Measurements from ENCODE around the gene CDH18.

Gene CDH18

GRCh38 chr5:19564036-19564435, 424.0 kb downstream of the CDH18 start:
- peak; percentile 19 to 39 for DNase-seq

- DNase-seq = no peak
These were observed 432.1 kb downstream of the CDH18 start for GRCh38 chr5:19555876-19556275.

GRCh38 chr5:19555436-19555835, 432.6 kb downstream of the CDH18 start:
- no peak for DNase-seq

GRCh38 chr5:19554524-19554923, 433.5 kb downstream of the CDH18 start:
- no peak for DNase-seq

DNA sequence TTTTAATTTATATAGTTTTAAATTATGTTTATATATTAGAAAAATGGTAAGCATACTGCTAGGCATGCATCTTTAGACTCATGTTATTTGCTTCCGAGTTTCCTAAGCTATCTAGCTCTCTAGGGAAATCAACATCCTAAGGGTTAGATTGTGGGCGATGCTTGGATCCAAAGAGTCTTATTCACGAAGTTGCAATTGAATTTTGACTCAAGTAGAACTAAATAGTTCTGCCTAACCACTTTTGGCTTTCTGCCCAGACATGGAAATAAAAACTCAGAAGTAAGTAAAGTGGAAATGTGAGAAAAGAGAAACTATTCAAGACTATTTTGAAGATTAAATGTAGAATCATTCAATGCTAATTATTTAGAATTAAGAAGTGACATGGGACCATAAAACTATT, 440.4 kb downstream of the CDH18 start:
- DNase-seq = no peak

- no peak for DNase-seq
These were observed 441.5 kb downstream of the CDH18 start for GRCh38 chr5:19546521-19546920.

DNA sequence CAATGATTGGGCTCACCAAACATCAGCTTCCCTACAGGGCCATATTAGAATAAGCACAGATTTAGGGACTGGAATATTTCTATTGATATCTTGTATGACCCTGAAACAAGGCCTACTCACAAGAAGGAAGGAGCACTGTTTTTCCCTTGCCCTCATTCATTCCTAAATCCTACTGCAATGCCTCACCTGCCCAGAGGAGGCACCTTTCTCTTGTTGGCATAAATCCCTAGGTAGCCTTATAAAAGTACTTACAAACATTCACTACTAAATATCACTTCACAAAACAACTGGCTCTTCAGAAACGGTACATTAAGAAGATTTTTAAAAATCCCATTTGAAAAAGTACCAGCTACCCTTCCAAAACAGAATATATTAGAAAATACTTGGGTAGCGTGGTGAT, 449.4 kb downstream of the CDH18 start:
- no peak for DNase-seq

DNA sequence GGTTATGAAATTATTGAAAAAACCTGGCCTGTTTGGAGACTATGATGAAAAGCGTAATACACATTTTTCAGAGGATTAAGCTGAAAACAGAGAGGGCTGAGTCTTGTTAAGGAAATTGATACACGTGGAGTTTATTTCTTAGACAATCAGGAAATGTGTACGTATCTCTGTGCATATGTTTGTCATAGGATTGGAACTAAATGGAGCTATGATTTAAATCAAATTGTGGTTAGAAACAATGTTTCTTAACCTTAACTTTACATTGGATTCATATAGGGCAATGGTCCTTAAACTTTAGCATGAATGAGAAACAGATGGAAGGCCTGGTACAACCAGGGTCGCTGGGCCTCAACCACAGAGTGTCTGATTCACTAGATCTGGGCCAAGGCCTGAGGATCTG, 451.6 kb downstream of the CDH18 start:
- no peak for DNase-seq

DNA sequence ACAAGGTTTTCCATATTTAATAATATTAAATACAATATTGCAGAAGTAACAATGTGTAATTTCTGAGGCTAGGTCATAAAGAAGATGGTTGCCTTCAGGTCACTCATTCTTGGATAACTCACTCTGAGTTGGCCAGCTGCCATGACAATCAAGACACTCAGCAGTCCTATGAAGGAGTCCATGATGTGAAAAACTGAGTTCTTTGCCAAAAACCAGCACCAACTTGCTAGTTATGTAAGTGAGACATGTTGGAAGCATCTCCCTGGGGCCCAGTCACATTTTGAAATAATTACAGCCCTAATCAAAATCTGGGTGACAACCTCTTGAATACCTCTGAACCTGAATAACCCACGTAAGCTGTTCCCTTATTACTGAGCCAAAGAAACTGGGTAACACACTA, 453.2 kb downstream of the CDH18 start:
- no peak for DNase-seq

DNA sequence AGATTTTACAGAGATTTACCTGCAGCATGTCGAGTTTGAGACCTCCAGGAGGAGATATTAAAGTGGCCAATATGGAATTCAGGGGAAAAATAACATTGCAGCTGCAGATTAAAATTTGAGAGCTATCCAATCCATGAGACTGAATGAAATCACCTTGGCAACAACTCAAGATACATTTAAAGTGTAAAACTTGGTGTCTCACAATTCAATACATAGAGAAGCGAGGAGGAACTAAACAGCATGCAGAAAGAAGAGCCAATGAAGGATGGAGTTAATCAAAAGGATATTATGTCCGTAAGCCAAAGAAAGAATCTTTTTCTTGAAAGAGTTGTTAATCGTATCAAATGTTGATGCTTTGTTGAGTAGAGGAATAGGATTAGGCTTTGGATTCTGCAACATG, 455.1 kb downstream of the CDH18 start:
- no peak for DNase-seq

GRCh38 chr5:19531374-19531952, 456.5 kb downstream of the CDH18 start:
- peak; percentile 47 to 75 for DNase-seq

DNA sequence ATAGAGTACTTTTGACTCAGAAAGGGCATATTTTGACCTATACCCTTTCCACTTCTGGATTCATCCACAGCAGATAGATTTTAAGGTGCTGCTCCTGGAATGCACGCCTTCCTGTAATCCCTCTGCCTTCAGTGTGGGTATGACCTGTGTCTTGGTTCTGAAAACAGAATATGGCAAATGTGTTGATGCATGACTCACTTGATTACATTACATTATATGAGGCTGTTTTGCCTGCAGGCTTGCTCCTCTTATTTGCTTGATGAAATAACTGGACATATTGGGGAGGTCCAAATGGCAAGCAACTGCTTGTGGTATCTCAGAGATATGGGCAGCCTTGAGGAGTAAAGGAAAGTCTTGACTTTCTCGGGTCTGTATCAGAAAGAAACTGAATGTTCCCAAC, 468.6 kb downstream of the CDH18 start:
- no peak for DNase-seq

- DNase-seq = no peak
These were observed 489.1 kb downstream of the CDH18 start for GRCh38 chr5:19498852-19499251.

- DNase-seq = no peak
These were observed 490.7 kb downstream of the CDH18 start for GRCh38 chr5:19497229-19497815.

- no peak for DNase-seq
These were observed 491.9 kb downstream of the CDH18 start for GRCh38 chr5:19496056-19496455.

DNA sequence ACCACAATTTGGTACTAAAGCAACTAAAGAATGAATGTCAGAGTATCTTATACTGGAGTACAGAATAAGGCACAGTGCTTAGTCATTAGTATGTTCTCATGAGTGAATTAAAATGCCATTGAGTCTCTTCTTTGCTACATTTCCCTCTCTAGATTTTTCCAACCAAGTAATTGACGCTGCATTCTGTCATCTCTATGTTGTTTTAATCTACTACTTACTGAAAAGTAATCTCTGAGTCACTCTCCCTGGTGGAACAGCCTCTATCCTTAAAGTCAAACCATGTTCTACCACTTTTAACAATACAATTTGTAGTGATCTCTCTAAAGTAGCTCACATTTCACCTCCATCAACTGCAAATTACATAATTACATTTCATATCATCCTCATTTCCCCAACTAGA, 495.1 kb downstream of the CDH18 start:
- no peak for DNase-seq

- no peak for DNase-seq
These were observed 499.2 kb downstream of the CDH18 start for GRCh38 chr5:19488786-19489185.

GRCh38 chr5:19487480-19487879, 500.5 kb downstream of the CDH18 start:
- no peak for DNase-seq

GRCh38 chr5:19479562-19479961, 508.4 kb downstream of the CDH18 start:
- DNase-seq = no peak

- DNase-seq = no peak
These were observed 526.0 kb downstream of the CDH18 start for GRCh38 chr5:19462019-19462418.

DNA sequence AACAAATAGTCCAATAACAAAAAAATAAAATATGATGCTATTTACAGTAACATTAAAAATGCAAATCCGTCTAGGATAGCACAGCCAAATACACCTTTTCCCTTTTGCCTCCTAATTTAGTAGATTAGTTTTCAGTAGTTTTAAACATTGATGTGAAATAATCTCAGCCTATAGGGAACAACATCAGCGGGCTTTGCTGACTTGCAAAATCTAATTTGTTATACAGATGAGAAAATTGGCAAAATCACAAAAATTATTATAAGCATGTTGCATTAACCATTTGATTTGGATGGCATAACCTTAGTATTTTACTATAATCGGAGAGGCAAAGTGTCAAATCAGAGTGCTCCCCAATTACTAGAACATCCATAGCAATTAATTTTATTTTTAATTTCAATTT, 563.5 kb downstream of the CDH18 start:
- DNase-seq = no peak

Data from NCI-H2081 (cell line).